NK-92 treated with Interleukin-12 subunit alpha and Interleukin-12 subunit beta, amount 100 ng/mL, for 24 hours (cell line): ENCODE results near the gene MYPOP.
"Not testable (repeated sequence)": the region's sequence is repeated elsewhere in the genome, so short reads cannot be mapped to it uniquely, and the experiment has no call there.

ENCODE experiments used
- DNase-seq: peaks from one replicate; lab custom pipeline; 2025; lab: John Stamatoyannopoulos, UW

The MYPOP gene

DNA sequence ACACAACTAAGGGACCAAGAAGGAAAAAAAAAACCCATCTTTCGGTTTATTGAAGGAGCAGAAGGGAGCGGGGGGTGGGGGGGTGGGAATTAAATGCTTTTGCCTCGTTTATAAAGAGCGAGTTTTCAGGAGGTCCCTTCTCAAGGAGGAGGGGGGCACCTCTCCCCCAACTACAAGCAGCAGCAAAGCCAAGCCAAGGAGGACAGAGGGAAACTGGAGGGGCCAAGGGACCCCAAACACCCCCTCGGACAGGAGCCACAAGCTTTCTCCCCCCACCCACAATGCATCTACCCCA, 18.9 kb downstream of the MYPOP start:
- DNase-seq, result no peak

DNA sequence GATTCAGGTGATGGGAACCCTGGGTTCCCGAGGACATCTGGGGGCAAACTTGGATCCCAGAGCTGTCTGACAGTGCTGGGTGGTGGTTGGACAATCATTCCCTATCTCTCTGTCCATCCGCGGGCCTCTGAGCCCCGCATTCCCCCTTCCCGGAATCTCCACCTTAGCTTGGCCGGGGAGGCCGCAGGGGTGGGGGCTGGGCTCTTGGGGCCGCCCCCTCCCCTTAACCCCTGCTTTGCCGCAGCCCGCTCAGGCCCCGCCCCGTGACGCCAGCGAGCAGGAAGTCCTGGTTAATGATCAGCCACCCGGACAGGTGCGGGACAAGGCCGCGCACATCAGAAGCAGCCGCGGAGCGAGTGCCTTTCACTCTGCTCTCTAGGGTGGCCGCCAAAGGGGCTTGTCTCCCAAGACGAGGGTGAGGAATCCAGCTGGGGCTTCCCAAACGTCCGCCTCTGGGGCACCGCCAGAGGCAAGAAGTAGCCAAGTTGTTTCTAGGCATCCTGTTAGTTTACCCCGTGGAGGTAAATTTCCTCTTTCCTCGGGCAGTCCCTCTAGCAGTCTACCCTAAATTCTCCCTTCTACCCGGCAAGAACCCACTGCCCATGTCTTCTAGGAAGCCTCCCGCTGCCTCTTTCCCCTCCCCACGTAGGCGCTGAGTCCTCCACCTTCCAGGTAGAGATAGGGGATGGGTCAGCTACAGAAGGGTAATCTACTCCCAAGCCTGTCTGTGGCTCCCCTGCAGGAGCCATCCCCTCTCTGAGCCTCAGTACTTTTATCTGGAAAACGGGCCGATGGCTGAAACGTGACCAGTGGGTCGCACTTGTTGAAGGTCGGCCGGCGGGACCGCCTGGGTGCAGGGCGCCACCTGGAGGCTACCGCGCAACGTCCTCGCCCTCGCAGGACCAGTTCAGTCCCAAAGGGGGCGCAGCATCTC, 19.5 kb downstream of the MYPOP start:
- peak; percentile 58 for DNase-seq

DNA sequence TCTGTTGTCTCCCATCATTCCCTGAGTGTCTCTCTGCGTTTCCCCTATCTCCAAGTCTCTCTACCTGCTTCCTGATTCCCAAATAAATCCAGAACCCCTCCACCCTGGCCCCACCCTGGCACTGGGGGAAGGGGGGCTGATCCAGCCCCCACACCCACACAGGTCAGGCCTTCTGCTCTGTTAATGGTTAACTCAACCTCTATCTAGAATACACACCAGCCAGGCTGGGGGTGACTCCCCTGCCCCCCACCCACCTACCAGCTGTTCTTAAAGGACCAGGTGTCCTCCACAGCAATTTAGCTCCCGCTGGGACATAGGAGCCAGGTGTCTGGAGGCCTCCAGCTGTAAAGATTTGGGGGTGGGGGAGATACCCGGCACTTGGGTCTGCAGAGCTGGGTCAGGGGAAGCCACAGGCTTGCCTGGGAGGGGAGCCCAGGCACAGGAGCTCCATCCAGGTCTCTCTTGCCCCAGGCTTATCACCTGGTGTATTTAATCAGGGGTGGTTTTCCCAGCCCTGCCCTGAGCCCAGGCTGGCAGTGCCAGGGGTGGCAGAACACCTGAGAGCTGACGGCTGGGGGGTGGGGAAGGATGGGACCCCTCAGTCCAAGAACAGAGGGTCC, 20.4 kb downstream of the MYPOP start:
- DNase-seq, result no peak

DNA sequence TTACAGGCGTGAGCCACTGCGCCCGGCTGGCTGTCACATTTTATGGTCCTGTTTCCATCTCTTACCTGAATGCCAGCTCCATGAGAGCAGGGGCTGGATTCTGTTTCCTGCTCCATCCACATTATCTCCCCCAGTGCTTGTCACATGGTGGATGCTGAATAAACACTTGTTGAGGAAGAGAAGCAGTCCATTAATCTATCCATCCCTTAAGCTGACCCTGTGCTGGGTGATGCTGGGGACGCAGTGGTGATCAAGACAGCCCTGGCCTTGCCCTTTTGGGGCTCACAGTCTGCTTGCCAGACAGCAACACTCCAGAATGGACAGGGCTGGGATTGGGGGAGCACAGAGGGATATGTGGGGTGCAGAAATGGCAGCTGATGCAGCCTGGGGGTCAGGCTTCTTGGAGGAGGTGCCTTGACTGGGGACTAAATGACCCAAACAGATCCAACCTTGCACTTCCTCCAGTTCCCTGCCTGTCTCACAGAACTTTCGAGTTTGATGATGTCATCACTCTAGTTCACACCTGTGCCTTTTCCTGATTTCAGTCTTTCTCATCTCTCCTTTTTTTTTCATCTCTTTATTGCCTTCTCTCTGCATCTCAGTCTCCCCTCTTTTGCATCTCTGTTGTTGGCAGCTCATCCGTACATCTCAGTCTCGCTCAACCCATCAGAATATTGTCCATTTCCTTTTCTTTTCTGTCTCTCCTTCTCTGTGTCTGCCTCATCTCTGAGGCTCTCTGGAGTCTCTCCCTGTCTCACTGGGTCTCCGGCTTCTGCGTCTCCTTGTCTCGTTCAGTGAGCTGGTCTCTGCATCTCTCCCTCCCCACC, 21.1 kb downstream of the MYPOP start:
- DNase-seq, result no peak

DNA sequence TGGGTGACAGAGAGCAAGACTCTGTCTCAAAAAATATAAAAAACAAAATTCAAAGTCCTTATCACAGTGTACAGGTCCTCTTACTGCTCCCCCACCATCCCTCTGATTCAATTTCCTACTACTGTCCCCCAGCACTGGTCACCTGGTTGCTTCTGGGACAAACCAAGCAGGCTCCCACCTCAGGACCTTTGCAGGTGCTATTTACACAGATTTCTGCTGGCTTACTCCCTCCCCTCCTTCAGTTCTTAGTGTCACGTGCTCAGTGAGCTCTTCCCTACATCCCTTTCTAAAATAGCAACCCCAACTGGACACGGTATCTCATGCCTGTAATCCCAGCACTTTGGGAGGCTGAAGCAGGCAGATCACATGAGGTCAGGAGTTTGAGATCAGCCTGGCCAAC, 22.4 kb downstream of the MYPOP start:
- no peak for DNase-seq

DNA sequence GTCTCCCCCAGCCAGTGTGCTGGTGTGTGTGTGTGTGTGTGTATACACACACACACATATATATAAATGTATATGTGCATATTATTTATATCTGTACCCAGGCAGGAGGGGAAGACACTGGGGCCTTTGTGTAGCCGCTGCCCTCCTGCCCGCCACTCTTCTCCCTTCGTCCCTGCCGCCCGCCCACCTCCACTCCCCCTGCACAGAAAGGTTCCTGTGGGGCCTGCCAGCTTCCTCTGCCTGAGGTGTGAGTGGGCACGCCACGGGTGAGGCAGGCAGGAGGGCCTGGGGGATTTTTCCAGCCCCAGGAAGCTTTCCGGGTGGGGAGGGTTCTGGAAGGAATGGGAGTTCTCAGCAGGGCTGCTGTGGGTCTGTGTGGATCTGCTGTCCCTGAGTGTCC, 23.4 kb downstream of the MYPOP start:
- DNase-seq, result no peak

DNA sequence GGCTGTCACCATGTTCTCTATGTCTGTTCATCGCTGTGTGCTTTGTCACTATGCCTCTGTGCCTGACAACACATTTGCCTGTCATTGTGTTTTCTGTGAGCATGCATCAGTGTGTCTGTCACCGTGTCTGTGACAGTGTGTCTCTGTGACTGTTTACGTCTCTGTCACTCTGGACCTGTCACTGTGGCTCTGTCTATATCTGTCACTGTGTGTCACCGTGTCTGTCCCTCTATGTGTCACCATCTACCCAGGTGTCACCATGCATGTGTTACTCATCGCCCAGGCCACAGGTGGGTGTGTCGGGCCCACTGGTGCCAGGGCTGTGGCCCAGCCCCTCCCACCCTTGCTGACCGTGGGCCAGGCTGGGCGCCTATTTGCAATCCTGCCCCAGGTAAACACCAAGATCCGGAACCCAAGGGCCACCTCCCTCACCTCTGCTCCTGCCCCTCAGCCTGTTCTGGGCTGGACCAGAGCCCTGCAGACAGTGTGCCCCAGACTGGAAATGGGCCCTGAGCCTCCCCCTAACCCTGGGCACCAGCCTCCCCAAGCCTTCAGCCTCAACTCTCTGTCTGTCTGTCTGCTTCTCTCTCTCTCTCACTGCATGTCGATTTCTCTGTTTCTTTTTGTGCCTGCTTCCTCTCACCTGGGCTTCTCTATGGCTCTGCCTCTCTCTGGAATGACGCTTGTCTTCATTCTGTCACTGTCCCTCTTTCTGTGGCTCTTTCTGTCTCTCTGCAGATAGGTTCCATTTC, 24.2 kb downstream of the MYPOP start:
- peak; percentile 43 for DNase-seq

DNA sequence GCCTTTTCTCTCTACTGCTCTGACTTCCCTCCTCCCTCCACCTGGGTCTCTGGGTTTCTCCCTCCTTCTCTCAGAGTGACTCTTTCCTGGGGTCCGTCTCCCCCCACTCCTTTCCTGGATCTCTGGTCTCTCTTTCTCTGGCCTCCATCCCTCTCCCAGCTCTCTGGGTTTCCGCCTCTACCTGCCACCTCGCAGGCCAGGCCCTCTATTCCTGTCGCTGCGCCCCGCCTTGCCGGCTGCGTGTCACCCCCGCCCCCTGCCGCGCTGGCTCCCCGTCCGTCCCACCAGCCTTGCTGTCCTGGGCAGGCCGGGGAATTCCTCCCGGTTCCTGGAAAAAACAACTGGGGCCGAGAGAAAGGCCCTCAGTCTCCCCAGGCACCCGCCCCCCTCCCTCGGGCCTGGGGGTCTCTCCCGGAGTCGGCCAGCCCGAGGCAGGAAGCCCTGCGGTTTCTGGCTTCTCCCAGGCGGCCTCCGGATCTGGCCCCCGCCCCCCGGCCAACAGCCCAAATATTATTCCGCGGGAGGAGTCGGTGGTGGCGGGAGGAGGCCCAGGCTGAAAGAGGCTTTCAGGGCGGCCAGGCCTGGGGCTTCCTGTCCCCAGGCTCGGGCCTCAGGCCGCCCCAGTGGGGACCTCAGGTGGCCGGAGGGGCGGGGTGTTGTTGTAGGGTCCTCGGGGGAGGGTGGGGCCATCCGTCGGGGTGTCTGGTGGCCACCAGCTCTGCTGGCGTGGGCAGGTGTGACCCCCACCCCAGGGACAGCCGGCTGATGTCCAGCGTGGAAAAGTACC, 25.8 kb downstream of the MYPOP start:
- DNase-seq, result no peak

DNA sequence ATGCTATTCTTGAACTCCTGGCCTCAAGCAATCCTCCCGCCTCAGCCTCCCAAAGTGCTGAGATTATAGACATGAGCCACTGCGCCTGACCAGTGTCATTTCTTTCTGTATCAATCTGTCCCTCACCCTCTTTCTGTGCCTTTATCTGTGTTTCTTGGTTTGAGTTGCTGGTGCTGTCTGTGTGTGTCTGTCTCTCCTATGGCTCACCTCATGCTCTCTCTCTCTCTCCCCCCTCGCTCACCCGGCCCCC, 26.3 kb downstream of the MYPOP start:
- no peak for DNase-seq

DNA sequence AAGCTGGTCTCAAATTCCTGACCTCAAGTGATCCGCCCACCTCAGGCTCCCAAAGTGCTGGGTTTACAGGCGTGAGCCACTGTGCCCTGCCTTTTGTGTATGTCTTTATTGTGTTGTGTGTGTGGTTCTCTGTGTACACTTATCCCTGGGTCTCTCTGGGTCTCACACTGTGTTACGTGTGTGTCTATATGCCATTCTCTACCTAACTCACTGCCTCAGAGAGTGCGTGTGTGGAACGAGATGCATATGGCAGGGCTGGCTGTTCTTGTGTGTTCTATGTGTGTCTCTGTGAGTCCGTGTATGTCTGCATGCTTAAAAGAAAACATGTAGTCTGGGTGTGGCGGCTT, 27.8 kb downstream of the MYPOP start:
- no peak for DNase-seq

DNA sequence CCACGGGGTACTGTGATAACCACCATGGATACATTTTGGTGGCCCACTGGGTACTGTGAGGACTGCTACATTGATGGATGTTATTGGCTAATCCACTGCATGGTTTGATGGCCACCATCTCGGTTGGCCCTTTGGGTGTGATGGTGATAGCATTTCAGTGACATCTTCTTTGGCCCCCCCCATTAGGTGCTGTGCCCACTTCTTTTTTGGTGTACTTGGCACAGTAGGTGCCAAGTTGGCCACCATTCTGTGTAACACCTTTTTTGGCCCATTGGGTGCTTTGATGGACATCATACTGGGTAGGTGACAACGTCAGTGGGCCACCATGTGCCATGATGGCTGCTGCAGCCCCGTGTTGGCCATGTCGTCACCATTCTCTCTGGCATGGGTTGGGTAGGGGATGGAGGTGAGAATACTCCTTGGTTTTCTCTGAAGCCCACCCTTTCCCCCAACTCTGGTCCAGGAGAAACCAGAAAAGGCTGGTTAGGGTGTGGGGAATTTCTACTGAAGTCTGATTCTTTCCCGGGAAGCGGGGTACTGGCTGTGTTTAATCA, 29.1 kb downstream of the MYPOP start:
- no peak for DNase-seq

DNA sequence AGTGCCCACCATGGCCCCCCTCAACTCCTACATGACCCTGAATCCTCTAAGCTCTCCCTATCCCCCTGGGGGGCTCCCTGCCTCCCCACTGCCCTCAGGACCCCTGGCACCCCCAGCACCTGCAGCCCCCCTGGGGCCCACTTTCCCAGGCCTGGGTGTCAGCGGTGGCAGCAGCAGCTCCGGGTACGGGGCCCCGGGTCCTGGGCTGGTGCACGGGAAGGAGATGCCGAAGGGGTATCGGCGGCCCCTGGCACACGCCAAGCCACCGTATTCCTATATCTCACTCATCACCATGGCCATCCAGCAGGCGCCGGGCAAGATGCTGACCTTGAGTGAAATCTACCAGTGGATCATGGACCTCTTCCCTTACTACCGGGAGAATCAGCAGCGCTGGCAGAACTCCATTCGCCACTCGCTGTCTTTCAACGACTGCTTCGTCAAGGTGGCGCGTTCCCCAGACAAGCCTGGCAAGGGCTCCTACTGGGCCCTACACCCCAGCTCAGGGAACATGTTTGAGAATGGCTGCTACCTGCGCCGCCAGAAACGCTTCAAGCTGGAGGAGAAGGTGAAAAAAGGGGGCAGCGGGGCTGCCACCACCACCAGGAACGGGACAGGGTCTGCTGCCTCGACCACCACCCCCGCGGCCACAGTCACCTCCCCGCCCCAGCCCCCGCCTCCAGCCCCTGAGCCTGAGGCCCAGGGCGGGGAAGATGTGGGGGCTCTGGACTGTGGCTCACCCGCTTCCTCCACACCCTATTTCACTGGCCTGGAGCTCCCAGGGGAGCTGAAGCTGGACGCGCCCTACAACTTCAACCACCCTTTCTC, 30.1 kb downstream of the MYPOP start:
- no peak for DNase-seq

DNA sequence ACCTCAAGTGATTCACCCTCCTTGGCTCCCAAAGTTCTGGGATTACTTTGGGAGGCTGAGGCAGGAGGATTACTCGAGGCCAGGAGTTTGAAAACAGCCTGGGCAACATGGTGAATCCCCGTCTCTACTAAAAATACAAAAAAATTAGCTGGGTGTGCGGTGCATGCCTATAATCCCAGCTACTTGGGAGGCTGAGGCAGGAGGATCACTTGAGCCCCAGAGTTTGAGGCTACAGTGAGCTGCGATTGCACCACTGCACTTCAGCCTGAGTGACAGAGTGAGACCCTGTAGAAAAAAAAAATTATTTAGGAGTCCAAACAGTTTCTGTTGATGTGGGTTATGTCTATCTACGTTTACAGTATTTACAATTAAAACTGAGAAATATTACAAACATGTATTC, 31.6 kb downstream of the MYPOP start:
- no peak for DNase-seq

DNA sequence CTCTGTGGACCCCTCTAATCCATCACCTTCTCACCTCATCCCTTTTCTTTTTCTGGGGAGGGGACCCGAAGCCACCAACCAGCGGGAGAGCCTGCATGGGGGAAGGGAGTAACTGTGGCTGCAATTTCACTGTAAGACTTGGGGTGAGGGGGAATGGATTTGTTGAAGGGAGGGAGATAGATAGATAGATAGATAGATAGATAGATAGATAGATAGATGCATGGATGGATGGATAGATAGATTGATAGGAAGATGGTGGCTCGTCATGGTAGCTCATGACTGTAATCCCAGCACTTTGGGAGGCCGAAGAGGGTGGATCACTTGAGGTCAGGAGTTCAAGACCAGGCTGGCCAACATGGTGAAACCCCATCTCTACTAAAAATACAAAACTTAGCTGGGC, 35.2 kb downstream of the MYPOP start:
- not testable (repeated sequence) for DNase-seq

DNA sequence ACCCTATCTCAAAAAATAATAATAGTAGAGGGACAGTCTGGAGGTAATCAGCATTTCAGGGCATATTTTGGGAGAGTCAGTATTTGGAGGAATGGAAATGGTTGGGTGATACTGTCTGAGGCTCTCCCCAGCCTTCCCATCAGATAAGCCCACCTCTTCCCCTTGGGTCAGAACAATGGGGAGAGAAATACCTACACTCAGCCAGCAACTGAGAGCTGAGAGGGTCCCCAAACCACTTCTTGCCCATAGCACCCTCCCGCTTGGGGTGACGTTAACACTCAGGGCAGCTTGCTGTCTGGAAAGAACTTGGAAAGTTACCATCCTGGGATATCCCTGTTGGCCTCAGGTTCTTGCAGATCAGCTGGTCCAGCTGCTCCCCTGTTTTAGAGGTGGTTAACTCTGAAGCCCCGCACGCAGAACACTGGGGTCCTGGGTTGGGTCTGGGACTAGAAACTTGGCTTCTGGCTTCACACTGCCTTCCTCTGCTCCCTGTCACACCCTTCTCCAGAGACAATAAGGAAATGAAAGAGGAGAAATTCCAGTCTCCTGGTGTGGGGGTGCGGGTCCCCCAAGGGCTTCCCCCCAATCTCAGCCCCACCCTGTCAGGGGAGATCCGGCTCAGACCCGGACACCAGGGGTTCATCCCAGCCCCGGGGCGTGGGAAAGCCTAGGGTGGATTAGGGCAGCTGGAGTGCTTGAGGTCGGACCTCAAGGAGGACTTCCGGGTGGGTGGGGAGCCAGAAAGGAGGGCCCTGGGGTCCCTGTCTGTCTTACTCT, 35.8 kb downstream of the MYPOP start:
- no peak for DNase-seq

DNA sequence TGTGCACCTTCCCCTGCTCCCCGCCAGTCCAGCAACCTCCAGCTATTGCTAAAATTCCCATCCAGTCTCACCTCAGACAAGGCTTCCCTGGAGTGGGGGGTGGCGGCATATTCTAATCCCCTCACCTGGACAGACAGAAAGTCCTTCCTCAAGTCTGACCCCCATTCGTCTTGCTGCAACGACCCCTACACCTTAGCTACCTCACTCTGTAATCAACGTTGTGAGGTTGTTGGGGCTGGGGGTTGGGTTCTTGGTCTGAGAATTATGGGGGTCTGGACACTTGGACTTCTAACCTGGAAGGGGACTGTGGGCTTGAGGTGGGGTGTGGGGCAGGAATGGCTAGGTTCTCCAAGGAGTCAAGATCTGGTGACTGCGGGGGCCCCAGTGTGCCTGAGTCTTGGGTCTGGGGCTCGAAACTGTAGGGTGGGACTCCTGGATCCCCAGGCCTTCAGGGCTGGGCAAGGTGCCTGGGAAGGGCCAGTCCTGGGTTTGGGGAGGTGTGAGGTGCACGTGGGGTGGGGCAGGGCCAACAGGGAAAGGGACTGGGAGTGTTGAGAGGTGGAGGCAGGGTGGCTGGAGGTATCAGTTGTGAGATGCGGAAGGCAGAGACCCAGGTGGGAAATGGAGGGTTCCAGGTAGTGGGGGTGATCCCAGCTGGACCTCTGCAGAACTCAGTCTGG, 37.0 kb downstream of the MYPOP start:
- no peak for DNase-seq

DNA sequence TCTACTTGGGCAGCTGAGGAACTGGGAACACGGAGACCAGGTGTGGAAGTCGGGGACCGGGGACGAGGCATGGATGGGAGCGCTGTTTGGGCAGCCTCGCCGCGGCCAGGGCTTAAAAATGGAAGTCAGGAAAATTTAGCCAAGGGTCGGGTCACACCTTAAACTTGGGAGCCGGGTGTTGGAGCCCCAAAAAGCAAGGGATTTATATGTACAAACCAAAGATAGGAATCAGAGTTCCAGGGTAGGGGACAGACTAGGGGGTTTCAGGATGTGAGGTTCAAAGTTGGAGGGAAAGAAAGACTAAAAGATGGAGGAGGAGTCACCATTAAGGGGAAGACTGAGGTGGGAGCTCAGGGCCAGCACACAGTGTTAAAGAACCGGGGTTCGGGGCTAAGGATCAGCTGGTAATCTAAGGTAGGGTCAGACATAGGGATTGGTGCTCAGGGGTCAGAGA, 37.8 kb downstream of the MYPOP start:
- no peak for DNase-seq

DNA sequence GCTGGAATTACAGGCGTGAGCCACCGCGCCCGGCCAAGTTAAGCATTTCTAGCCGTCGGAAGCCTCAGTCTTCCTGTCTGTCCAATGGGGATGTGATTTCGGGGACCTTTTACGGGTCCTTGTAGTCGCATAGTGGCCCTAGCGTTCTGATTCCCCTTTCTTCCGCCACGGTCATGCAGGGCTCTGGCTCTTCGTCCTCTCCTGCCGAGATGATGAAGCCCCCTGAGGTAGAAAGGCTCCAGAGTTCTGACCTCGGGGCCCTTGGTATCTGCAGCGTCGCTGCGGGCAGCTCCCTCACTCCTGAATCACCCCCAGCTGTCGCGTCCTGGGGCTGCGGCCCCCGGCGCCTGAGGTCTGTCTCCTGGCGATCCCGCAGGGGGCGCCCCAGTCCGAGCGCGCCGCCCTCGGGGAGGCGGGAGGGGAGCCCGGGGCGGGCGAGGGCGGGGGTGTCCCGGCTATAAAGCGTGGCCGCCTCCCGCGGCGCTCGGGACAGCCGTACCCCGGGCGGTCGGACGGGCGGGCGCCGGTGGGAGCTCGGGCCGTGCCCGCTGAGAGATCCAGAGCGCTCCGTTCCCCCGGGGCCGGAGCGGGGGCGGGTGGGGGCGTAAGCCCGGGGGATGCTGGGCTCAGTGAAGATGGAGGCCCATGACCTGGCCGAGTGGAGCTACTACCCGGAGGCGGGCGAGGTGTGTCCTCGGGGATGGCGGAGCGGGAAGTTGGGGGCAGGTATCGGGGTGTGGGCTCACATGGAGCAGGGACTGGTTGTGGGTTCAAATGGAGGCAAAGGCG, 38.4 kb downstream of the MYPOP start, which contains the start of gene FOXA3:
Gene FOXA3, plus strand, starts transcription at position 487 of the 789 bp plus-strand sequence. Its CDS starts 131 bp downstream, at position 618.
- no peak for DNase-seq
